Measurements from ENCODE around the gene SNX17. TPM values are rescaled to one million over a fixed set of nuclear protein-coding genes. Genes with fewer than 3 reads are reported as not detected.

Gene SNX17
- total and polyA plus RNA-seq, 2 of the 13 experiments (the other 11 are each of a cell fraction or from before 2014, with no cell fraction given), result 75.0 to 109 TPM

GRCh38 chr2:27370026-27370815 lies at the start of gene SNX17, which contains the start of gene EIF2B4 (continued):
- TF ChIP-seq ZBTB42 (CRISPR knock-in tag; IDR thresholded peaks at IDR 0.05) (0 out of 2 replicates have a peak, but pooled peaks have one; percentile 15), FOSL1 (CRISPR knock-in tag; IDR thresholded peaks at IDR 0.05; ENCODE audit: borderline replicate concordance) (peak; percentile 44; the same call in 1 of the 2 replicates), PAXIP1 (CRISPR knock-in tag; conservative IDR thresholded peaks at IDR 0.05) (peak; percentile 67), MYNN (CRISPR knock-in tag; IDR thresholded peaks at IDR 0.05; ENCODE audit: low read depth) (no peak), KDM5B (CRISPR knock-in tag; IDR thresholded peaks at IDR 0.05; ENCODE audit: borderline replicate concordance) (peak; percentile 95; the same call in 1 of the 2 replicates), MIER3 (CRISPR knock-in tag; IDR thresholded peaks at IDR 0.05; ENCODE audit: borderline replicate concordance) (peak; percentile 97; the same call in 1 of the 2 replicates), NAIF1 (CRISPR knock-in tag; IDR thresholded peaks at IDR 0.05; ENCODE audit: borderline replicate concordance) (peak; percentile 98), RNF219 (CRISPR knock-in tag; IDR thresholded peaks at IDR 0.05) (peak; percentile 96; the same call in 1 of the 2 replicates), REST (IDR thresholded peaks at IDR 0.05; ENCODE audit: borderline replicate concordance in 1 of 2, low read depth in 1 of 2, low read length in 2 of 2) (peak in 1 of 2 experiments; percentile 44; a peak in 1 of 4 replicates), ZNF550 (CRISPR knock-in tag; IDR thresholded peaks at IDR 0.05; ENCODE audit: borderline replicate concordance) (peak; percentile 33; the same call in 1 of the 2 replicates), ZNF546 (CRISPR knock-in tag; conservative IDR thresholded peaks at IDR 0.05) (peak; percentile 78; the same call in 1 of the 2 replicates), YY1 (IDR thresholded peaks at IDR 0.05; ENCODE audit: insufficient read depth, insufficient replicate concordance, low read depth, low read length) (peak; percentile 96), ELF1 (CRISPR knock-in tag; IDR thresholded peaks at IDR 0.05) (peak; percentile 96), USF2 (IDR thresholded peaks at IDR 0.05; ENCODE audit: low read depth, low read length) (no peak), USF2 (CRISPR knock-in tag; IDR thresholded peaks at IDR 0.05; ENCODE audit: borderline replicate concordance) (peak; percentile 54; the same call in 1 of the 2 replicates), RAD21 (CRISPR knock-in tag; IDR thresholded peaks at IDR 0.05) (peak; percentile 97)

All from HepG2 (cell line).